ENCODE data around the gene TNPO1. TPM values are rescaled to one million over a fixed set of nuclear protein-coding genes. Genes with fewer than 3 reads are reported as not detected.

Gene TNPO1
- total and polyA plus RNA-seq, 2 experiments from 2014 or later = 98.9 to 167 TPM

GRCh38 chr5:72845889-72846288 lies 29.4 kb downstream of the TNPO1 start:
- no peaks in the 10 kb centered on the region for H3K36me3 ChIP-seq (ENCODE audit: low read depth)
- H3F3A ChIP-seq (ENCODE audit: insufficient read depth) = peaks cover 40% of the 10 kb centered on the region
- no peaks in the 10 kb centered on the region for H3K27me3 ChIP-seq (replicated peaks; ENCODE audit: insufficient read depth)
- peak; percentile 55 for DNase-seq
- no peak for TF ChIP-seq EZH2phosphoT487 (IDR thresholded peaks at IDR 0.05; ENCODE audit: insufficient read depth, low read depth)
- TF ChIP-seq EZH2 (IDR thresholded peaks at IDR 0.05; ENCODE audit: insufficient read depth, poor library complexity, severe bottlenecking) = no peak
- H2AFZ ChIP-seq = no peak overlapping the region
- H3K27ac ChIP-seq = no peak overlapping the region
- H3K9me2 ChIP-seq (ENCODE audit: insufficient read depth) = no peaks in the 10 kb centered on the region
- no peak overlapping the region for H3K9ac ChIP-seq
- whole genome bisulfite sequencing, 2 experiments (ENCODE audit: low coverage in 1 of 2, low lambda C conversion rate in 2 of 2, missing lambda C conversion rate in 2 of 2) = 45 to 50% methylated on average over 2 of the region's 2 CpGs
- H3K4me1 ChIP-seq (ENCODE audit: insufficient read depth) = peaks cover 63% of the 10 kb centered on the region
- peaks cover 12% of the 10 kb centered on the region; the same call in 1 of the 2 replicates for H4K20me1 ChIP-seq (ENCODE audit: insufficient read depth)
- in situ Hi-C loops (cut with MboI) = loop anchor here (10.0 kb wide), 1 partner anchor 491 kb away; no protein-coding TSS in a partner anchor
- peak overlapping the region; percentile 3; the same call in 1 of the 2 replicates for H3K4me3 ChIP-seq
- H3K4me2 ChIP-seq (ENCODE audit: unreplicated experiment) = peak overlapping the region; percentile 38
- H3K79me2 ChIP-seq (ENCODE audit: insufficient read depth) = peaks cover 88% of the 10 kb centered on the region
- no peaks in the 10 kb centered on the region for H3K9me3 ChIP-seq (ENCODE audit: low read depth)

GRCh38 chr5:72846483-72846882 lies 30.0 kb downstream of the TNPO1 start:
- peak overlapping the region; percentile 38 for H3K4me2 ChIP-seq (ENCODE audit: unreplicated experiment)

DNA sequence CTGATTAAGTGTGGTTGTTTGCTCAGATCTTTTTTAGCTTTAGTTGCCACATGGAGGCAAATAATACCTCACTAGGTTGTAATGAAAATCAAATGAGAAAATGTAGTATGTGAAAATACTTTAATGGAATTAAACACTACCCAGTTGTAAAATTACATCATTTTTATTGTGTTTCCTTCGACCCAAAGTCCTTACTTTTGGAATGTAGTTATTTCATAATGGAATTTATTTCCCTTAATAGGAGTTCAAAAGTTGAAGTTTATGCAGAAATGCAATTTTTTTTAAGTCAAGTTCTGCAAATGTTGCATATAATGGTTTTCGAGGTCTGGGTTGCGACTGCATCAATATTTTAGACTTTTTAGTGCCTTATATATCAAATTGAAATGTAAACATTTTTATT lies 31.0 kb downstream of the TNPO1 start:
- Histone ChIP-seq H2AFZ (peak overlapping the region; percentile 56; the same call in 1 of the 2 replicates), H3K4me3 (peak overlapping the region; percentile 83), H4K20me1 (ENCODE audit: insufficient read depth) (peaks cover 12% of the 10 kb centered on the region; the same call in 1 of the 2 replicates), H3K36me3 (ENCODE audit: low read depth) (peaks cover 14% of the 10 kb centered on the region), H3K9me2 (ENCODE audit: insufficient read depth) (no peaks in the 10 kb centered on the region), H3K27me3 (replicated peaks; ENCODE audit: insufficient read depth) (no peaks in the 10 kb centered on the region), H3K27ac (peak overlapping the region; percentile 81; the same call in 1 of the 2 replicates), H3K4me2 (ENCODE audit: unreplicated experiment) (peak overlapping the region; percentile 84), H3K79me2 (ENCODE audit: insufficient read depth) (peaks cover 88% of the 10 kb centered on the region), H3F3A (ENCODE audit: insufficient read depth) (peaks cover 30% of the 10 kb centered on the region), H3K9me3 (ENCODE audit: low read depth) (no peaks in the 10 kb centered on the region), H3K4me1 (ENCODE audit: insufficient read depth) (peaks cover 65% of the 10 kb centered on the region), H3K9ac (peak overlapping the region; percentile 86)
- 2 to 3% methylated on average over 3 of the region's 3 CpGs for WGBS, 2 experiments (ENCODE audit: low coverage in 1 of 2, low lambda C conversion rate in 2 of 2, missing lambda C conversion rate in 2 of 2)
- TF ChIP-seq EZH2phosphoT487 (IDR thresholded peaks at IDR 0.05; ENCODE audit: insufficient read depth, low read depth) (no peak), EZH2 (IDR thresholded peaks at IDR 0.05; ENCODE audit: insufficient read depth, poor library complexity, severe bottlenecking) (no peak)
- in situ Hi-C loops (cut with MboI) = loop anchor here (10.0 kb wide), 1 partner anchor 493 kb away; no protein-coding TSS in a partner anchor
- DNase-seq = no peak

More at GRCh38 chr5:72846483-72846882, 30.0 kb downstream of the TNPO1 start:
- H3K27ac ChIP-seq = no peak overlapping the region
- no peaks in the 10 kb centered on the region for H3K9me2 ChIP-seq (ENCODE audit: insufficient read depth)
- peaks cover 4% of the 10 kb centered on the region; the same call in 1 of the 2 replicates for H3K36me3 ChIP-seq (ENCODE audit: low read depth)
- in situ Hi-C loops (cut with MboI) = loop anchor here (10.0 kb wide), 1 partner anchor 492 kb away; no protein-coding TSS in a partner anchor
- peaks cover 65% of the 10 kb centered on the region for H3K4me1 ChIP-seq (ENCODE audit: insufficient read depth)
- H2AFZ ChIP-seq = no peak overlapping the region
- peaks cover 88% of the 10 kb centered on the region for H3K79me2 ChIP-seq (ENCODE audit: insufficient read depth)
- peaks cover 12% of the 10 kb centered on the region; the same call in 1 of the 2 replicates for H4K20me1 ChIP-seq (ENCODE audit: insufficient read depth)
- TF ChIP-seq EZH2phosphoT487 (IDR thresholded peaks at IDR 0.05; ENCODE audit: insufficient read depth, low read depth) (no peak), EZH2 (IDR thresholded peaks at IDR 0.05; ENCODE audit: insufficient read depth, poor library complexity, severe bottlenecking) (no peak)
- no peaks in the 10 kb centered on the region for H3K27me3 ChIP-seq (replicated peaks; ENCODE audit: insufficient read depth)
- WGBS, 2 experiments (ENCODE audit: low coverage in 1 of 2, low lambda C conversion rate in 2 of 2, missing lambda C conversion rate in 2 of 2) = 74 to 87% methylated on average over 2 of the region's 2 CpGs
- no peak overlapping the region for H3K4me3 ChIP-seq
- H3K9me3 ChIP-seq (ENCODE audit: low read depth) = no peaks in the 10 kb centered on the region
- DNase-seq = no peak
- no peak overlapping the region for H3K9ac ChIP-seq
- H3F3A ChIP-seq (ENCODE audit: insufficient read depth) = peaks cover 40% of the 10 kb centered on the region

- peak overlapping the region; percentile 86 for H3K9ac ChIP-seq
- H3K27ac ChIP-seq = peak overlapping the region; percentile 81
- H3K4me2 ChIP-seq (ENCODE audit: unreplicated experiment) = peak overlapping the region; percentile 84
- WGBS, 2 experiments (ENCODE audit: low coverage in 1 of 2, low lambda C conversion rate in 2 of 2, missing lambda C conversion rate in 2 of 2) = 1% methylated on average over 31 of the region's 32 CpGs
- peak overlapping the region; percentile 83 for H3K4me3 ChIP-seq
- H3K4me1 ChIP-seq (ENCODE audit: insufficient read depth) = peaks cover 65% of the 10 kb centered on the region
- peaks cover 18% of the 10 kb centered on the region for H3K36me3 ChIP-seq (ENCODE audit: low read depth)
- H3K9me2 ChIP-seq (ENCODE audit: insufficient read depth) = no peaks in the 10 kb centered on the region
- no peaks in the 10 kb centered on the region for H3K27me3 ChIP-seq (replicated peaks; ENCODE audit: insufficient read depth)
- peaks cover 24% of the 10 kb centered on the region; the same call in 1 of the 2 replicates for H3F3A ChIP-seq (ENCODE audit: insufficient read depth)
- peaks cover 90% of the 10 kb centered on the region for H3K79me2 ChIP-seq (ENCODE audit: insufficient read depth)
- no peak for TF ChIP-seq EZH2 (IDR thresholded peaks at IDR 0.05; ENCODE audit: insufficient read depth, poor library complexity, severe bottlenecking)
- TF ChIP-seq EZH2phosphoT487 (IDR thresholded peaks at IDR 0.05; ENCODE audit: insufficient read depth, low read depth) = no peak
- H2AFZ ChIP-seq = peak overlapping the region; percentile 56
- in situ Hi-C loops (cut with MboI) = loop anchor here (10.0 kb wide), 1 partner anchor 493 kb away; no protein-coding TSS in a partner anchor
- no peaks in the 10 kb centered on the region for H3K9me3 ChIP-seq (ENCODE audit: low read depth)
- H4K20me1 ChIP-seq (ENCODE audit: insufficient read depth) = peaks cover 12% of the 10 kb centered on the region; the same call in 1 of the 2 replicates
- peak; percentile 98 for DNase-seq
These were observed 31.6 kb downstream of the TNPO1 start for GRCh38 chr5:72847989-72848473.

All from GM23248 (cell line).